HG03460 (cell line): ENCODE results near the gene PCDHGC3.
"Not testable (repeated sequence)": the region's sequence is repeated elsewhere in the genome, so short reads cannot be mapped to it uniquely, and the experiment has no call there.

Experiments
- ATAC-seq: cut with Tn5 transposase; IDR thresholded peaks from one replicate; pipeline ENCODE4 v1.9.1; 2021; ENCODE audit not compliant: unreplicated experiment

PCDHGC3 gene

DNA sequence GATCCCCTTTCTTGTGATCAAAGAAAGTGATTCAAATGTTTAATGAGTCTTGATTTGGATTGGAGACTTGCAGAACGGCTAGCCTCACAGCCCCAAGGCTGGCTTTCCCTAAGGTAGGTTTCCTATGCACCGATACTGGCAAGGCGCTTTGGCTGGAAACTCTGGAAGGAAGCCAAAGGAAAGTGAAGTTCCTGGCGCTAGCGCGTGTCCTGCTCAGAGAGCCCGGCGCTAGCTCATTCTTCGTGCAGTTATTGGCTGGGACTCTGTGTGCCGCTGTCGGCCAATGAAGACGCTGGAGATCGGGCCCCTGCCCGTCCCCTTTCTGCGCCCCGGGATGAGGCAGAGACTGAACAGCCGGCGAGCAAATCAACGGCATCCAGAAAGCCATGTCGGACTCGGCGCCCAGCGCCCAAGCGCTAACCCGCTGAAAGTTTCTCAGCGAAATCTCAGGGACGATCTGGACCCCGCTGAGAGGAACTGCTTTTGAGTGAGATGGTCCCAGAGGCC is at the start of gene PCDHGC3:
TSS of gene PCDHGC3 (plus strand) at position 342 of the 507 bp plus-strand sequence. CDS start at position 493, 151 bp downstream.
- peak; percentile 94 for ATAC-seq

DNA sequence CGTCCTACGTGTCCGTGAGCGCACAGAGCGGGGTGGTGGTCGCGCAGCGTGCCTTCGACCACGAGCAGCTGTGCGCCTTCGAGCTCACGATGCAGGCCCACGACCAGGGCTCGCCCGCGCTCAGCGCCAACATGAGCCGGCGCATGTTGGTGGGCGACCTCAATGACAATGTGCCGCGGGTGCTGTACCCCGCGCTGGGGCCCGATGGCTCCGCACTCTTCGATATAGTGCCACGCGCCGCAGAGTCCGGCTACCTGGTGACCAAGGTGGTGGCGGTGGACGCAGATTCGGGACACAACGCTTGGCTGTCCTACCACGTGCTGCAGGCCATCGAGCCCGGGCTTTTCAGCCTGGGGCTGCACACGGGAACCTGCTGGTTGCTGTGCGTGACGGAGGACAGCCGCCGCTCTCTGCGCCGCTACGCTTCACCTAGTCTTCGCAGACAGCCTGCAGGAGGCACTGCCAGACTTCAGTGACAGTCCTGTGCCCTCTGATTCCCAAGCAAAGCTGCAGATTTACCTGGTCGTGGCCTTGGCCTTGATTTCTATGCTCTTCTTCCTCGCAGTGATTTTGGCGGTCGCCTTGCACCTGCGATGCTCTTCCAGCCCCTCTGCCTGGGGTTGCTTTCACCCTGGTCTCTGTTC is 47.9 kb upstream of the PCDHGC3 start:
- no peak for ATAC-seq

DNA sequence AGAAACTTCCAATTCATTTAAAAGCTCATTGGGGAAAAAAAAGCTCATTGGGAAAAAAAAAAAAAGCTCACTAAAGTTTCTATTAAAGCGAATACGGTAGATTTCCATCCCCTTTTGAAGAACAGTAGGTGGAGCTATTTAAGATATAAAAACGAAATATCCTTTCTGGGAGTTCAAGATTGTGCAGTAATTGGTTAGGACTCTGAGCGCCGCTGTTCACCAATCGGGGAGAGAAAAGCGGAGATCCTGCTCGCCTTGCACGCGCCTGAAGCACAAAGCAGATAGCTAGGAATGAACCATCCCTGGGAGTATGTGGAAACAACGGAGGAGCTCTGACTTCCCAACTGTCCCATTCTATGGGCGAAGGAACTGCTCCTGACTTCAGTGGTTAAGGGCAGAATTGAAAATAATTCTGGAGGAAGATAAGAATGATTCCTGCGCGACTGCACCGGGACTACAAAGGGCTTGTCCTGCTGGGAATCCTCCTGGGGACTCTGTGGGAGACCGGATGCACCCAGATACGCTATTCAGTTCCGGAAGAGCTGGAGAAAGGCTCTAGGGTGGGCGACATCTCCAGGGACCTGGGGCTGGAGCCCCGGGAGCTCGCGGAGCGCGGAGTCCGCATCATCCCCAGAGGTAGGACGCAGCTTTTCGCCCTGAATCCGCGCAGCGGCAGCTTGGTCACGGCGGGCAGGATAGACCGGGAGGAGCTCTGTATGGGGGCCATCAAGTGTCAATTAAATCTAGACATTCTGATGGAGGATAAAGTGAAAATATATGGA is 45.2 kb upstream of the PCDHGC3 start, which contains the start of gene PCDHGA12:
TSS of gene PCDHGA12 (plus strand) at position 176 of the 782 bp plus-strand sequence. CDS start at position 429, 253 bp downstream.
- peak; percentile 52 for ATAC-seq

DNA sequence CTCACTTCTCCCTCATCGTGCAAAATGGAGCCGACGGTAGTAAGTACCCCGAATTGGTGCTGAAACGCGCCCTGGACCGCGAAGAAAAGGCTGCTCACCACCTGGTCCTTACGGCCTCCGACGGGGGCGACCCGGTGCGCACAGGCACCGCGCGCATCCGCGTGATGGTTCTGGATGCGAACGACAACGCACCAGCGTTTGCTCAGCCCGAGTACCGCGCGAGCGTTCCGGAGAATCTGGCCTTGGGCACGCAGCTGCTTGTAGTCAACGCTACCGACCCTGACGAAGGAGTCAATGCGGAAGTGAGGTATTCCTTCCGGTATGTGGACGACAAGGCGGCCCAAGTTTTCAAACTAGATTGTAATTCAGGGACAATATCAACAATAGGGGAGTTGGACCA is 44.5 kb upstream of the PCDHGC3 start:
- ATAC-seq, result no peak

DNA sequence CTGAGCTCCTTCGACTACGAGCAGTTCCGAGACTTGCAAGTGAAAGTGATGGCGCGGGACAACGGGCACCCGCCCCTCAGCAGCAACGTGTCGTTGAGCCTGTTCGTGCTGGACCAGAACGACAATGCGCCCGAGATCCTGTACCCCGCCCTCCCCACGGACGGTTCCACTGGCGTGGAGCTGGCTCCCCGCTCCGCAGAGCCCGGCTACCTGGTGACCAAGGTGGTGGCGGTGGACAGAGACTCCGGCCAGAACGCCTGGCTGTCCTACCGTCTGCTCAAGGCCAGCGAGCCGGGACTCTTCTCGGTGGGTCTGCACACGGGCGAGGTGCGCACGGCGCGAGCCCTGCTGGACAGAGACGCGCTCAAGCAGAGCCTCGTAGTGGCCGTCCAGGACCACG is 43.5 kb upstream of the PCDHGC3 start:
- not testable (repeated sequence) for ATAC-seq

DNA sequence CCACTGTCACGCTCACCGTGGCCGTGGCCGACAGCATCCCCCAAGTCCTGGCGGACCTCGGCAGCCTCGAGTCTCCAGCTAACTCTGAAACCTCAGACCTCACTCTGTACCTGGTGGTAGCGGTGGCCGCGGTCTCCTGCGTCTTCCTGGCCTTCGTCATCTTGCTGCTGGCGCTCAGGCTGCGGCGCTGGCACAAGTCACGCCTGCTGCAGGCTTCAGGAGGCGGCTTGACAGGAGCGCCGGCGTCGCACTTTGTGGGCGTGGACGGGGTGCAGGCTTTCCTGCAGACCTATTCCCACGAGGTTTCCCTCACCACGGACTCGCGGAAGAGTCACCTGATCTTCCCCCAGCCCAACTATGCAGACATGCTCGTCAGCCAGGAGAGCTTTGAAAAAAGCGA is 43.0 kb upstream of the PCDHGC3 start:
- ATAC-seq, result not testable (repeated sequence)

DNA sequence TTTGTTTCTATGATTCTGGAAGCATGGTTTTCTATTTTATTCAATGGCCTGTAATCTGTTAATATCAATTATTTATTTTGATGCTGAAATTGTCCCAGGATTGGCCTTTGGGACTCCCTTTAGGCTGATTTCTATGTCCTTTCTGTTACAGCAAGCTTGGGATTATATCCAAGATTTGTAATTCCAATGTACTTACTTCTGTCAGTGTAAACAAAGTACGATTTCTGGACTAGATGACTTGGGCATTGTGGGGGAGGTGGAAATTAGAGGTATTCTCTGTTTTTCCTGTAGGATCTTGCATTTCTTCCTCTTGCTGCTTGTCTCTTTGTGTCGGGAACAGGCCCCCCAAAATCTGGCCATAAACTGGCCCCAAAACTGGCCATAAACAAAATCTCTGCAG is 41.8 kb upstream of the PCDHGC3 start:
- ATAC-seq, result no peak

DNA sequence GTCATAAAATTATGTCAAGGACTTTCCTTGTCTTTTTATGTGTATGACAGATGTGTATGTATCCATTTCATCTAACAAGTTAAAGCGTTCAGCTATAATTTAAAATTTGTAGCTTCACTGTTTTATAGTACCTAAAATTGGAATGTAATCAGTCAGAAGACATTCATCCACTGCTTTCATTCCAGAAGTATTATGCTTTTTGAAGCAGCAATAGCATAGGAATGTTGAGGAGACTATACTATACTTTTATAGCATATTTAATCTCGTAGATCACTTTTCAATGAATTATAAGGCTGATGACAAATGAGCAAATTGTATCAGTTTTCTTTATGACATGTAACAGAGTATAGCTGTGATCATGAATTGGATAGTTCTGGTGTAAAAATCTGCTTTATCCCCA is 38.5 kb upstream of the PCDHGC3 start:
- no peak for ATAC-seq

DNA sequence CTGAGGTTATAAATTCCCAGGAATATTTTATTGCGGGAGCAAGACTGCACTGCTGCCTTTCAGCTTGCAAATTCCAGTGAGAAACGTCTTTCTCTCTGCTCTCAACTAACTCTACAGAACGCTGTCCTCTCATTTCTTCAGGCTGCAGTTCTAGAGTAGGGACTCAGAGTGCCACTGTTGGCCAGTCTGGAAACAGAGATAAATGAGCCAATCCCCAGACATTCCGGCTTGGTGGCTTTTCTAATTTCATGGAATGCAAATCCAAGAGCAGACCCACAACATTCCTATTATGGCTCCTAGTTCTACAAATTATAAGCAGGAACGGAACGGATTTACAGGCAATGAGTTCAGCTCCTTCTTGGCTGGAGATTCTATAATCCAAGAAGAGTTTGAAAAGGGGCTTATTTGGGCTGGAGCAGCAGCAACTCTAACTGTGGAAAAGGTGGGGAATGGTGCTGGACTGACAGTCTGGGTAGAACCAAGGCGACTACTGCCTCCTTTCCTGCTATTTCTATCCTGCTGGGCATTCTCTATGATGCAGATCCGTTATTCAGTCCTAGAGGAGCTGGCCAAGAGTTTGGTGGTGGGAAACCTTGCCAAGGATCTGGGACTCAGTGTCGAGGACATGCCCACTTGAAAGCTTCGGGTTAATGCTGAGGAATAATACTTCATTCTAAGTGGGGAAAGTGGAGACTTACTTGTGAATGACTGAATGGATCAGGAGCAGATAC is 36.2 kb upstream of the PCDHGC3 start:
- ATAC-seq, result no peak

DNA sequence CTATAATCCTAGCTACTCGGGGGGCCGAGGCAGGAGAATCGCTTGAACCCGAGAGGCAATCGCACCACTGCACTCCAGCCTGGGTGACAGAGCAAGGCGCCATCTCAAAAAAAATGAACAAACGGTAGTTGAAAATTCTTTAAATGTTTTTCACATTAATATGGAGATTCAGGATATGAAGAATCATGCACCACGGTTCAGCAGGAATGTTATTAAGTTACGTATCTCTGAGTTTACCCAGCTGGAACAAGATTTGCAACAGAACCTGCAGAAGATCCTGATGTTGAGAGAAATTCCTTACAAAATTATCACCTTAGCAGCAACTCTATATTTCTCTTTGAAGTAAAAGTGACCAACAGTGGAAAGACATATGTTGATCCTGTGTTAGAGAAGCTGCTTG is 35.4 kb upstream of the PCDHGC3 start:
- no peak for ATAC-seq

DNA sequence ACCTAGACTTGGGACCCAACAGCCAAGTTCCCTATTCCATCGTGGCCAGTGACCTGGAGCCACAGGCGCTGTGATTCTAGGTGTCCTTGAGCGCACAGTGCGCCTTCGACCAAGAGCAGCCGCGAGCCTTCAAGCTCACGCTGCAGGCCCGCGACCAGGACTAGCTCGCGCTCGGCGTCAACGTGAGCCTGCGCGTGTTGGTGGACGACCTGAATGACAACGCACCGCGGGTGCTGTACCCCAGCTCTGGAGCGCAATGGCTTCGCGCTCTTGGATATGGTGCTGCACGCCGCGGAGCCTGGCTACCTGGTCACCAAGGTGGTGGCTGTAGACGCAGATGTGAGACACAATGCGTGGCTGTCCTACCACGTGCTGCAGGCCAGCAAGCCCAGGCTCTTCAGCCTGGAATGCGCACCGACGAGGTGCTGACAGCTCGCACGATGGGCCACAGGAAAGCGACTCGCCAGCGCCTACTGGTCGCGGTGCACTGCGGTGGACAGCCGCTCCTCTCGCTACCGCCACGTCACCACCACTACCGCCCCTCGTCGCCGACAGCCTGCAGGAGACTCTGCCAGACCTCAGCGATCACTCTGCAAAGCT is 34.1 kb upstream of the PCDHGC3 start:
- ATAC-seq, result no peak

DNA sequence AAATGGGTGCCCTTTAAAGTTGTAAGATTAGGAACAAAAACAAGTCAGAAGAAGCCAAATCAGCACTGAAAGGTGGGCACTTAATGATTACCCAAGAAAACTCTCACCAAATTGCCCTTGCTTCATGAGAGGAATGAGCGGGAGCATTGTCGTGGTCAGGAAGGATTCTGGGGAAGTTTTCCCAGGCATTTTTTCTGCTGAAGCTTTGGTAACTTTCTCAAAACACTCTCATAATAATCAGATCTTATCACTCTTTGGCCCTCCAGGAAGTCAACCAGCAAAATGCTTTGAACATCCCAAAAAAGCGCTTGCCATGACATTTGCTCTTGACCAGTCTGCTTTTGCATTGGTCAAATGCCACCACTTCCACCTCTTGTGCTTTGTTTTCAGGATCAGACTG is 10.4 kb upstream of the PCDHGC3 start:
- no peak for ATAC-seq

DNA sequence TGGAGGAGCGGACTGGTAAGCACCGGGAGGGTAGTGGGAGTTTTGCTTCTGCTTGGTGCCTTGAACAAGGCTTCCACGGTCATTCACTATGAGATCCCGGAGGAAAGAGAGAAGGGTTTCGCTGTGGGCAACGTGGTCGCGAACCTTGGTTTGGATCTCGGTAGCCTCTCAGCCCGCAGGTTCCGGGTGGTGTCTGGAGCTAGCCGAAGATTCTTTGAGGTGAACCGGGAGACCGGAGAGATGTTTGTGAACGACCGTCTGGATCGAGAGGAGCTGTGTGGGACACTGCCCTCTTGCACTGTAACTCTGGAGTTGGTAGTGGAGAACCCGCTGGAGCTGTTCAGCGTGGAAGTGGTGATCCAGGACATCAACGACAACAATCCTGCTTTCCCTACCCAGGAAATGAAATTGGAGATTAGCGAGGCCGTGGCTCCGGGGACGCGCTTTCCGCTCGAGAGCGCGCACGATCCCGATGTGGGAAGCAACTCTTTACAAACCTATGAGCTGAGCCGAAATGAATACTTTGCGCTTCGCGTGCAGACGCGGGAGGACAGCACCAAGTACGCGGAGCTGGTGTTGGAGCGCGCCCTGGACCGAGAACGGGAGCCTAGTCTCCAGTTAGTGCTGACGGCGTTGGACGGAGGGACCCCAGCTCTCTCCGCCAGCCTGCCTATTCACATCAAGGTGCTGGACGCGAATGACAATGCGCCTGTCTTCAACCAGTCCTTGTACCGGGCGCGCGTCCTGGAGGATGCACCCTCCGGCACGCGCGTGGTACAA is 556 bp downstream of the PCDHGC3 start:
- ATAC-seq, result peak; percentile 20

DNA sequence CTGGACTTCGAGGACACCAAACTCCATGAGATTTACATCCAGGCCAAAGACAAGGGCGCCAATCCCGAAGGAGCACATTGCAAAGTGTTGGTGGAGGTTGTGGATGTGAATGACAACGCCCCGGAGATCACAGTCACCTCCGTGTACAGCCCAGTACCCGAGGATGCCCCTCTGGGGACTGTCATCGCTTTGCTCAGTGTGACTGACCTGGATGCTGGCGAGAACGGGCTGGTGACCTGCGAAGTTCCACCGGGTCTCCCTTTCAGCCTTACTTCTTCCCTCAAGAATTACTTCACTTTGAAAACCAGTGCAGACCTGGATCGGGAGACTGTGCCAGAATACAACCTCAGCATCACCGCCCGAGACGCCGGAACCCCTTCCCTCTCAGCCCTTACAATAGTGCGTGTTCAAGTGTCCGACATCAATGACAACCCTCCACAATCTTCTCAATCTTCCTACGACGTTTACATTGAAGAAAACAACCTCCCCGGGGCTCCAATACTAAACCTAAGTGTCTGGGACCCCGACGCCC is 1.3 kb downstream of the PCDHGC3 start:
- ATAC-seq, result no peak

DNA sequence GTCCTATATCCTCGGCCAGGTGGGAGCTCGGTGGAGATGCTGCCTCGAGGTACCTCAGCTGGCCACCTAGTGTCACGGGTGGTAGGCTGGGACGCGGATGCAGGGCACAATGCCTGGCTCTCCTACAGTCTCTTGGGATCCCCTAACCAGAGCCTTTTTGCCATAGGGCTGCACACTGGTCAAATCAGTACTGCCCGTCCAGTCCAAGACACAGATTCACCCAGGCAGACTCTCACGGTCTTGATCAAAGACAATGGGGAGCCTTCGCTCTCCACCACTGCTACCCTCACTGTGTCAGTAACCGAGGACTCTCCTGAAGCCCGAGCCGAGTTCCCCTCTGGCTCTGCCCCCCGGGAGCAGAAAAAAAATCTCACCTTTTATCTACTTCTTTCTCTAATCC is 2.0 kb downstream of the PCDHGC3 start:
- ATAC-seq, result no peak

DNA sequence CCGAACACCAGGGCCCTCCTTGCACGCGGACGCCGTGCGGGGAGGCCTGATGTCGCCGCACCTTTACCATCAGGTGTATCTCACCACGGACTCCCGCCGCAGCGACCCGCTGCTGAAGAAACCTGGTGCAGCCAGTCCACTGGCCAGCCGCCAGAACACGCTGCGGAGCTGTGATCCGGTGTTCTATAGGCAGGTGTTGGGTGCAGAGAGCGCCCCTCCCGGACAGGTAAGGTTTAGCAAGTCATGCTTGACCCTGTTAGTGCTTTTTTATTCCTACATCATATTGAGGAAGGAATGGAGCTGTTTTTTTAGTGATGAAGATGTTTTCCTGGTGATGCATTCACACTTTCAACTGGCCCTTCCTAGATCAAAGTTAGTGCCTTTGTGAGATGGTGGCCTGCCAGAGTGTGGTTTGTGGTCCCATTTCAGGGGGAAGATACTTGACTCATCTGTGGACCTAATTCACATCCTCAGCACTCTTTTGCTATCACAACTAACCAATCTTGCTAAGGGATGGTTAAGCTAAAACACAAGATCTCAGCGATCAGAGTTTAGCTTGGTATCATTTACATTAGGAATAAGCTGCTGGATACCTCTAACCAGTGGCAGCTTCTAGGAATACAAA is 2.7 kb downstream of the PCDHGC3 start:
- ATAC-seq, result no peak

DNA sequence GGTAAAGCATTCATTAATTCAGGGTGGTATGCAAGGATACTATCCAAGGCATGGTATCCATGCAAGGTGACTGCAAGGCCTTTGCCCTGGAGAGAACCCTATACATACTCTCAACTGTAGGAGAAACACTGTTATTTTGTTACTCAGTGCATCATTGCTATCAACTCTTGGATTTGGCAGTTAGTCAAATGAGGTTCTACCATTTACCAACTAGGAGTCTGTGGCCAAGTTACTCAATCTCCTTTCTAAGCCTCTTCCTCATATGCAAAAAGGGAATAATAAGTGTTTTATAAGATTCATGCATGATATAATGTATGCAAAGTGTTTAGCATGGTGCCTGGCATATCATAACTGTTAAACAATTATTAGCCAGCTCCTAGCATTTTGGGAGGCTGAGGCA is 4.0 kb downstream of the PCDHGC3 start:
- no peak for ATAC-seq

DNA sequence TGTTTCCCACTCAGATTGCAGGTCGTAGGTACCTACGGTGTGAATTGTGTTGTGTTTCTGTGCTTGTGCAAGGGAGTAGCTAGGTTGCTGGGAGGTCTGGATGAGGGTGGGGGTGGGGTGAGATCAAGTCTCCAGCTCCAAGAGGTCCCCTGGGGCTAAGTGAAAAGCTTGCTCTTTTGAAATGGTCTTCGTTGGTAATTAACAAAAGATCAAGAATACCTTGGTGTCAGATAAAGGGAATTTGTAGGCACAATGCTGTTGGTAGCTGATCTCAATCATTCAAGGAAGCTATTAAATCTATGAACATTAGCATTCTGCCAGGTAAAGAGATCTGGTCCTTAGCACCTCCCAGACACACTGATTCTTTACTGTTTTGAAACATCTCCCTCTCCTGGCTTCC is 8.1 kb downstream of the PCDHGC3 start:
- ATAC-seq, result no peak

DNA sequence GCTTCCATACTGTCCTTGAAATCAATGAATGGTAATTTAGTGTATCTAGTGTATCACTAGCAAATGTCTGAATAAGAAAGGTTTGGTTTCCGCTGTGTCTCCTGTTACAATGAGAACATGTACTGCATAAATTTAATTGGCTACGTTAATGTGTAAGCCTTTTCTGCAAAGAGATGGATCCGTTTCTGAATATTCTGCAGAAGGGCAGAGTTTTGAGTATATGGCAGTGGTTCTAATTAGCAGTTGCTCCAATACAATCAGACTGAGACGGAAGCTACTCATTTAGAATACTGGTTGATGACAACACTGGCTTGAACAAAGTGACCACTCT is 8.5 kb downstream of the PCDHGC3 start:
- ATAC-seq, result no peak
